ENCODE measurements around the gene BLM. TPM values are rescaled to one million over a fixed set of nuclear protein-coding genes. Genes with fewer than 3 reads are reported as not detected.

BLM gene
- total and polyA plus RNA-seq, 8 donors = 3.7 to 13.1 (median 8.7) TPM

- H3K27ac ChIP-seq = no peak overlapping the region
- H3K36me3 ChIP-seq = no peaks in the 10 kb centered on the region
- H3K4me3 ChIP-seq = no peak overlapping the region
- no peak for DNase-seq
- no peaks in the 10 kb centered on the region for H3K27me3 ChIP-seq
- no peak for TF ChIP-seq CTCF (IDR thresholded peaks at IDR 0.05)
- no peak for ATAC-seq
- intact Hi-C loops (cut with DNase I) = no loop called here
- peaks cover 0 to 9% of the 10 kb centered on the region in 2 donors for H3K4me1 ChIP-seq
- H3K9me3 ChIP-seq = no peaks in the 10 kb centered on the region
Measured at GRCh38 chr15:90799639-90800170, 82.6 kb downstream of the BLM start.

DNA sequence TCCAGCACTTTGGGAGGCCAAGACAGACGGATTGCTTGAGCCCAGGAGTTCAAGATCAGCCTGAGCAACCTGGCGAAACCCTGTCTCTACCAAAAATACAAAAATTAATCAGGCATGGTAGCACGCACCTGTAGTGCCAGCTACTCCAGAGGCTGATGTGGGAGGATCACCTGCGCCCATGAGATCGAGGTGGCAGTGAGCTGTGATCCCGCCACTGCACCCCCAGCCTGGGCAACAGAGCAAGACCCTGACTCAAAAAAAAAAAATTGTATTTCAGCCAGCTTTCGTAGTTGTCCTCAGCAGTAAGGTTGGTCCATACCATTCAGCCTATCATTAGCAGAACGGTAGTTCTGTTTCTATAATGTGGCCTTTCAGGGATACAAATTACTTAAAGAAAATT, 84.7 kb downstream of the BLM start:
- Histone ChIP-seq H3K4me3 (no peak overlapping the region), H3K27me3 (no peaks in the 10 kb centered on the region), H3K27ac (no peak overlapping the region), H3K4me1 (peaks cover 0 to 9% of the 10 kb centered on the region in 2 donors), H3K9me3 (no peaks in the 10 kb centered on the region), H3K36me3 (no peaks in the 10 kb centered on the region)
- TF ChIP-seq CTCF (IDR thresholded peaks at IDR 0.05) = no peak
- ATAC-seq = no peak
- no peak for DNase-seq
- intact Hi-C loops (cut with DNase I) = no loop called here

DNA sequence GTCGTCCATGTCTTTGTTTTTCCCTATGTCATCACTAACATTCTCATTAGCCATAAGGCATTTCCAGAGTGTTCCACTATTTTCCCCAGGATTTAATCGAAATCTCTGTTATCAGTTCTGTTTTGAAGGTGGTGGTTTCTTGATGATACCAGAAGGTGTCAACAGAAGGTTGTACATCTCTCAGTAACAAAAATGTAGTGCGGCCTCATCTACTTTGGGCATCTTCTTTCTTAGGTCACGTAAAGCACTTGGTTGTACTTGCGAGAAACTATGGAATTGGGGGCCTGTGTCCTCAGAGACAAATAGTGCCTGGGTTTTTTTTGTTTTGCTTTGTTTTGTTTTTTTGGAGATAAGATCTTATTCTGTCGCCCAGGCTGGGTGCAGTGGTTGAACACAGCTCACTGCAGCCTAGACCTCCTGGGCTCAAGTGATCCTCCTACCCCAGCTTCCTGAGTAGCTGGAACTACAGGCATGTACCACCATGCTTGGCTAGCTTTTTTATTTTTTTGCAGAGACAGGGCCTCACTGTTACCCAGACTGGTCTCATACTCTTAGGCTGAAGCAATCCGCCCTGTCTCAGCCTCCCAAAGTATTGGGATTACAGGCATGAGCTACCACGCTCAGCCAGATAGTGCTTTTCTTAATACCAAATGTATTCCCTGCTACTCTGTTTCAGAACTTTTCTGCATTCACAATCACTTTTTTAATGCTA, 90.1 kb downstream of the BLM start:
- Histone ChIP-seq H3K27ac (peak overlapping the region in 1 of 2 donors; percentile 72), H3K4me3 (peak overlapping the region in 1 of 2 donors; percentile 9), H3K36me3 (no peaks in the 10 kb centered on the region), H3K4me1 (peaks cover 0 to 32% of the 10 kb centered on the region in 2 donors), H3K9me3 (no peaks in the 10 kb centered on the region), H3K27me3 (no peaks in the 10 kb centered on the region)
- TF ChIP-seq CTCF (IDR thresholded peaks at IDR 0.05) = no peak
- intact Hi-C loops (cut with DNase I) = no loop called here
- ATAC-seq (no peak), DNase-seq (no peak)

DNA sequence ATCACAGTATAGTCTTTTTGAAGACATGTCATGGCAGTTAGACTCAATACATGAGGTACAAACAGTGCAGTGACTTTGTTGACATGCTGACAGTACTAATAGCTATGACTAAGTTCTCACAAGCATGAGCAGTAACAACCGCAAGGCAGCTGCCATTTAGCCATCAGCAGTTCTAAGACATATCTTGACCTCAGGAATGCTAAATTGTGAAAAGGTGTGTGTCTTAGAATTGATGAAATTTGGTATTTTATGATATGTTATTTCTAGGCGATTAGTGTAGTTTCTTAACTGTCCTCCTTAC, 90.6 kb downstream of the BLM start:
- Histone ChIP-seq H3K4me1 (peaks cover 0 to 37% of the 10 kb centered on the region in 2 donors), H3K9me3 (no peaks in the 10 kb centered on the region), H3K27me3 (no peaks in the 10 kb centered on the region), H3K27ac (peak overlapping the region in 1 of 2 donors; percentile 72), H3K4me3 (peak overlapping the region in 1 of 2 donors; percentile 9), H3K36me3 (no peaks in the 10 kb centered on the region)
- ATAC-seq = no peak
- intact Hi-C loops (cut with DNase I) = no loop called here
- TF ChIP-seq CTCF (IDR thresholded peaks at IDR 0.05) = no peak
- DNase-seq = no peak

DNA sequence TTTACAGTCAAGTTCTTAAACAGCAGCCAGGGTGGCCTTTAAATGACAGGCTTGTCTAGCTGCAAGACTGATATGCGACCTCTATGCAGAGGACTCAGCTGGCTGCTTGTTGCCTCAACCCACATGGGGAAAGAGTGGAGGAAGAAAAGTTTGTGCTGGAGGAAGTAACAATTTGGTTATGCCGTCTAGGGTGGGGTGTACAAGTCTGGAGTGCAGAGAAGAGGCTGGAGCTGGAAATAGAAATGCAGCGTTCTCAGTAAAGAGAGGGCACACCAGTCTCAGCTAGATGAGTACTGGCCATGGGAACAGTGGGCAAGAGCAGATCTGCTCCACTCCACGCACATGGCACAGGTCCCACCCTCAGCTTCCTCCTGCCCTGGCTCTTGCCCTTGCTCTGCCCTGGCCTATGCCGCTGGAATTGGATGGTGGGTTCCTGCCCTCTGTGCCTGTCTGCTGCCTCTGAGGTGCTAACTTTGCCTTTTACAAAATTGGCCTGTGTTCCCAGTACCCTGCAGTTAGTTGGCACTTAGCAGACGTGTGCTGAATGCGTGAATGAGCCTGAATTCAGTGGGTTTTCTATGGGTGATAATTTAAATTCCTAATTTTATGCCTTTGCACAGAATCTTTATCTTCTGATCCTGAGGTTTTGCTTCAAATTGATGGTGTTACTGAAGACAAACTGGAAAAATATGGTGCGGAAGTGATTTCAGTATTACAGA, 91.5 kb downstream of the BLM start:
- no peak for TF ChIP-seq CTCF (IDR thresholded peaks at IDR 0.05)
- H3K9me3 ChIP-seq = no peaks in the 10 kb centered on the region
- DNase-seq (no peak), ATAC-seq (peak; percentile 59)
- H3K4me1 ChIP-seq = peaks cover 0 to 44% of the 10 kb centered on the region in 2 donors
- H3K36me3 ChIP-seq = no peaks in the 10 kb centered on the region
- peak overlapping the region in 1 of 2 donors; percentile 72 for H3K27ac ChIP-seq
- intact Hi-C loops (cut with DNase I) = no loop called here
- H3K27me3 ChIP-seq = no peaks in the 10 kb centered on the region
- peak overlapping the region in 1 of 2 donors; percentile 9 for H3K4me3 ChIP-seq
